IPS-20b (cell line): ENCODE measurements around the gene COPZ2.
"Not testable (repeated sequence)": the region's sequence is repeated elsewhere in the genome, so short reads cannot be mapped to it uniquely, and the experiment has no call there.

Experiments used
- H3K27ac ChIP-seq: one replicate; pipeline ENCODE4 v1.5.1; 2013; ENCODE audit warnings: low read length
- H3K27me3 ChIP-seq: 2 replicates; pipeline ENCODE4 v1.6.1; 2013; ENCODE audit warnings: mild to moderate bottlenecking, low read length, inconsistent platforms; ENCODE audit not compliant: insufficient read depth
- H3K36me3 ChIP-seq: 2 replicates; pipeline ENCODE4 v1.6.1; 2013; ENCODE audit warnings: low read depth, mild to moderate bottlenecking, inconsistent platforms, low read length, moderate library complexity; ENCODE audit not compliant: insufficient read depth
- H3K4me1 ChIP-seq: 2 replicates; pipeline ENCODE4 v1.6.1; 2013; ENCODE audit warnings: mild to moderate bottlenecking, control low read depth, inconsistent platforms, low read length, moderate library complexity; ENCODE audit not compliant: insufficient read depth
- H3K4me3 ChIP-seq: 2 replicates; pipeline ENCODE4 v1.5.1; 2013; ENCODE audit warnings: mild to moderate bottlenecking, low read length, inconsistent platforms
- H3K9ac ChIP-seq: 2 replicates; pipeline ENCODE4 v1.6.1; 2013; ENCODE audit warnings: low read depth, mild to moderate bottlenecking, inconsistent platforms, low read length, moderate library complexity
- H3K9me3 ChIP-seq: 2 replicates; pipeline ENCODE4 v1.6.1; 2013; ENCODE audit warnings: mild to moderate bottlenecking, low read depth, low read length, inconsistent platforms; ENCODE audit not compliant: insufficient read depth

Gene COPZ2

GRCh38 chr17:48046296-48046695 is 8.7 kb upstream of the COPZ2 start:
- no peaks in the 10 kb centered on the region for H3K9me3 ChIP-seq
- peak overlapping the region; percentile 86 for H3K4me3 ChIP-seq
- H3K27me3 ChIP-seq: no peaks in the 10 kb centered on the region
- H3K4me1 ChIP-seq: peaks cover 20% of the 10 kb centered on the region; the same call in 1 of the 2 replicates
- peaks cover 11% of the 10 kb centered on the region for H3K36me3 ChIP-seq
- peak overlapping the region; percentile 91; the same call in 1 of the 2 replicates for H3K9ac ChIP-seq
- H3K27ac ChIP-seq: no peak overlapping the region

GRCh38 chr17:48045316-48046001 is 7.9 kb upstream of the COPZ2 start:
- no peak overlapping the region for H3K4me3 ChIP-seq
- H3K4me1 ChIP-seq: peaks cover 12% of the 10 kb centered on the region; the same call in 1 of the 2 replicates
- H3K9ac ChIP-seq: no peak overlapping the region

GRCh38 chr17:48044851-48045250 is 7.3 kb upstream of the COPZ2 start:
- Histone ChIP-seq H3K9me3 (no peaks in the 10 kb centered on the region), H3K4me3 (no peak overlapping the region), H3K4me1 (peaks cover 9% of the 10 kb centered on the region; the same call in 1 of the 2 replicates), H3K36me3 (no peaks in the 10 kb centered on the region), H3K9ac (no peak overlapping the region), H3K27me3 (no peaks in the 10 kb centered on the region), H3K27ac (no peak overlapping the region)

More at GRCh38 chr17:48045316-48046001, 7.9 kb upstream of the COPZ2 start:
- Histone ChIP-seq H3K27me3 (no peaks in the 10 kb centered on the region), H3K36me3 (peaks cover 2% of the 10 kb centered on the region; the same call in 1 of the 2 replicates), H3K27ac (no peak overlapping the region), H3K9me3 (no peaks in the 10 kb centered on the region)

GRCh38 chr17:48043176-48043575 is 5.6 kb upstream of the COPZ2 start:
- no peak overlapping the region for H3K9ac ChIP-seq
- no peak overlapping the region for H3K4me3 ChIP-seq
- H3K9me3 ChIP-seq: no peaks in the 10 kb centered on the region
- no peaks in the 10 kb centered on the region for H3K36me3 ChIP-seq
- H3K27ac ChIP-seq: no peak overlapping the region
- H3K4me1 ChIP-seq: peaks cover 7% of the 10 kb centered on the region; the same call in 1 of the 2 replicates
- peaks cover 15% of the 10 kb centered on the region for H3K27me3 ChIP-seq

GRCh38 chr17:48038687-48039086 is 1.1 kb upstream of the COPZ2 start:
- Histone ChIP-seq H3K4me3 (no peak overlapping the region), H3K4me1 (peaks cover 4% of the 10 kb centered on the region), H3K27me3 (peaks cover 36% of the 10 kb centered on the region), H3K9ac (no peak overlapping the region), H3K9me3 (no peaks in the 10 kb centered on the region), H3K27ac (no peak overlapping the region), H3K36me3 (no peaks in the 10 kb centered on the region)

GRCh38 chr17:48037838-48038323 is 284 bp upstream of the COPZ2 start:
- Histone ChIP-seq H3K9ac (no peak overlapping the region), H3K27me3 (peaks cover 36% of the 10 kb centered on the region), H3K9me3 (no peaks in the 10 kb centered on the region), H3K27ac (no peak overlapping the region), H3K36me3 (no peaks in the 10 kb centered on the region), H3K4me1 (peaks cover 4% of the 10 kb centered on the region), H3K4me3 (peak overlapping the region; percentile 51; the same call in 1 of the 2 replicates)

- Histone ChIP-seq H3K27ac (no peak overlapping the region), H3K4me1 (peaks cover 4% of the 10 kb centered on the region), H3K4me3 (peak overlapping the region; percentile 66; the same call in 1 of the 2 replicates), H3K9ac (no peak overlapping the region), H3K27me3 (peaks cover 39% of the 10 kb centered on the region), H3K9me3 (no peaks in the 10 kb centered on the region), H3K36me3 (no peaks in the 10 kb centered on the region)
Observed at GRCh38 chr17:48036693-48037035, 933 bp downstream of the COPZ2 start.

GRCh38 chr17:48034734-48035133 is 2.9 kb downstream of the COPZ2 start:
- not testable (repeated sequence) for H3K27ac ChIP-seq, H3K4me1 ChIP-seq, H3K9me3 ChIP-seq, H3K36me3 ChIP-seq, H3K4me3 ChIP-seq, H3K9ac ChIP-seq
- peaks cover 39% of the 10 kb centered on the region for H3K27me3 ChIP-seq

GRCh38 chr17:48031966-48032365 is 5.6 kb downstream of the COPZ2 start:
- Histone ChIP-seq H3K4me3 (no peak overlapping the region), H3K9ac (no peak overlapping the region)

GRCh38 chr17:48030531-48030930 is 7.1 kb downstream of the COPZ2 start:
- no peak overlapping the region for H3K9ac ChIP-seq
- peaks cover 4% of the 10 kb centered on the region for H3K4me1 ChIP-seq
- H3K27ac ChIP-seq: no peak overlapping the region
- no peak overlapping the region for H3K4me3 ChIP-seq
- H3K9me3 ChIP-seq: no peaks in the 10 kb centered on the region
- H3K27me3 ChIP-seq: peaks cover 20% of the 10 kb centered on the region
- no peaks in the 10 kb centered on the region for H3K36me3 ChIP-seq

More at GRCh38 chr17:48031966-48032365, 5.6 kb downstream of the COPZ2 start:
- Histone ChIP-seq H3K27ac (no peak overlapping the region), H3K9me3 (no peaks in the 10 kb centered on the region), H3K36me3 (no peaks in the 10 kb centered on the region), H3K4me1 (no peaks in the 10 kb centered on the region; the same call in 1 of the 2 replicates), H3K27me3 (peaks cover 19% of the 10 kb centered on the region)

GRCh38 chr17:48028736-48029135 is 8.9 kb downstream of the COPZ2 start:
- H3K4me3 ChIP-seq: no peak overlapping the region
- H3K27ac ChIP-seq: no peak overlapping the region
- H3K9me3 ChIP-seq: no peaks in the 10 kb centered on the region
- H3K9ac ChIP-seq: no peak overlapping the region
- peaks cover 36% of the 10 kb centered on the region for H3K27me3 ChIP-seq
- H3K36me3 ChIP-seq: no peaks in the 10 kb centered on the region
- H3K4me1 ChIP-seq: peaks cover 10% of the 10 kb centered on the region

GRCh38 chr17:48027322-48027981 is 10.1 kb downstream of the COPZ2 start:
- no peak overlapping the region for H3K27ac ChIP-seq
- no peaks in the 10 kb centered on the region for H3K36me3 ChIP-seq
- H3K9ac ChIP-seq: no peak overlapping the region
- peaks cover 34% of the 10 kb centered on the region for H3K27me3 ChIP-seq
- no peaks in the 10 kb centered on the region for H3K9me3 ChIP-seq
- no peak overlapping the region for H3K4me3 ChIP-seq
- H3K4me1 ChIP-seq: peaks cover 14% of the 10 kb centered on the region
